Glomerular visceral epithelial cell (primary cell): Measurements from ENCODE around the gene YWHAB.
A peak's percentile ranks its signal among the peaks of the same experiment; 100 is the strongest.

Source experiments
- DNase-seq: peaks from one replicate; pipeline ENCODE4 v3.0.0-alpha.2; 2016; ENCODE audit errors: extremely low spot score

The YWHAB gene

GRCh38 chr20:44911264-44911921 is 25.9 kb downstream of the YWHAB start:
- peak; percentile 69 for DNase-seq

- DNase-seq, result no peak
Observed at GRCh38 chr20:44912189-44912588, 26.7 kb downstream of the YWHAB start.

- no peak for DNase-seq
Observed at GRCh38 chr20:44914924-44915323, 29.4 kb downstream of the YWHAB start.

GRCh38 chr20:44916586-44916985 is 31.1 kb downstream of the YWHAB start:
- DNase-seq, result no peak

GRCh38 chr20:44917399-44917798 is 31.9 kb downstream of the YWHAB start:
- DNase-seq, result no peak

- DNase-seq, result no peak
Observed at GRCh38 chr20:44918342-44918741, 32.8 kb downstream of the YWHAB start.

- no peak for DNase-seq
Observed at GRCh38 chr20:44918761-44919160, 33.3 kb downstream of the YWHAB start.

GRCh38 chr20:44921447-44921846 is 35.9 kb downstream of the YWHAB start:
- DNase-seq, result no peak

- DNase-seq, result no peak
Observed at GRCh38 chr20:44924541-44924940, 39.0 kb downstream of the YWHAB start.

GRCh38 chr20:44928595-44928994 is 43.1 kb downstream of the YWHAB start:
- no peak for DNase-seq

GRCh38 chr20:44930517-44931168 is 45.1 kb downstream of the YWHAB start:
- DNase-seq, result no peak

GRCh38 chr20:44931911-44932310 is 46.4 kb downstream of the YWHAB start:
- no peak for DNase-seq

- DNase-seq, result no peak
Observed at GRCh38 chr20:44932916-44933315, 47.4 kb downstream of the YWHAB start.

- DNase-seq, result no peak
Observed at GRCh38 chr20:44936510-44936909, 51.0 kb downstream of the YWHAB start.

- DNase-seq, result no peak
Observed at GRCh38 chr20:44938637-44939036, 53.1 kb downstream of the YWHAB start.

- no peak for DNase-seq
Observed at GRCh38 chr20:44941120-44941691, 55.7 kb downstream of the YWHAB start.

GRCh38 chr20:44942264-44942973 is 56.9 kb downstream of the YWHAB start:
- DNase-seq, result no peak

- DNase-seq, result no peak
Observed at GRCh38 chr20:44943828-44944227, 58.3 kb downstream of the YWHAB start.

- DNase-seq, result no peak
Observed at GRCh38 chr20:44945261-44945660, 59.8 kb downstream of the YWHAB start.

- DNase-seq, result no peak
Observed at GRCh38 chr20:44946271-44946852, 60.9 kb downstream of the YWHAB start.

- DNase-seq, result no peak
Observed at GRCh38 chr20:44948107-44948506, 62.6 kb downstream of the YWHAB start.

GRCh38 chr20:44948513-44948912 is 63.0 kb downstream of the YWHAB start:
- no peak for DNase-seq
